Measurements from ENCODE around the gene MAP2K5.

The MAP2K5 gene

GRCh38 chr15:67827562-67828277 is 285.2 kb downstream of the MAP2K5 start:
- DNase-seq: no peak

GRCh38 chr15:67828278-67828968 is 285.9 kb downstream of the MAP2K5 start:
- no peak for DNase-seq

- no peak for DNase-seq
These were observed 286.6 kb downstream of the MAP2K5 start for GRCh38 chr15:67828969-67829646.

GRCh38 chr15:67829647-67830504 is 287.4 kb downstream of the MAP2K5 start:
- no peak for DNase-seq

- DNase-seq: no peak
These were observed 288.9 kb downstream of the MAP2K5 start for GRCh38 chr15:67831363-67831762.

- no peak for DNase-seq
These were observed 289.6 kb downstream of the MAP2K5 start for GRCh38 chr15:67832031-67832551.

- no peak for DNase-seq
These were observed 290.6 kb downstream of the MAP2K5 start for GRCh38 chr15:67832897-67833709.

GRCh38 chr15:67833710-67834511 is 291.4 kb downstream of the MAP2K5 start:
- no peak for DNase-seq

GRCh38 chr15:67834581-67835296 is 292.2 kb downstream of the MAP2K5 start:
- DNase-seq: no peak

- DNase-seq: no peak
These were observed 293.0 kb downstream of the MAP2K5 start for GRCh38 chr15:67835297-67836133.

- DNase-seq: no peak
These were observed 293.6 kb downstream of the MAP2K5 start for GRCh38 chr15:67836134-67836455.

GRCh38 chr15:67836477-67836876 is 294.0 kb downstream of the MAP2K5 start:
- peak; percentile 24 for DNase-seq

- no peak for DNase-seq
These were observed 294.5 kb downstream of the MAP2K5 start for GRCh38 chr15:67836955-67837354.

- peak; percentile 67 for DNase-seq
These were observed 296.4 kb downstream of the MAP2K5 start for GRCh38 chr15:67838789-67839332.

- DNase-seq: peak; percentile 42
These were observed 297.0 kb downstream of the MAP2K5 start for GRCh38 chr15:67839499-67839928.

- peak; percentile 89 for DNase-seq
These were observed 297.6 kb downstream of the MAP2K5 start, which contains the start of gene RNU6-1 for GRCh38 chr15:67839929-67840748. Gene RNU6-1, minus strand, starts transcription at chr15:67840045.

GRCh38 chr15:67840749-67841512 is 298.4 kb downstream of the MAP2K5 start:
- peak; percentile 61 for DNase-seq

GRCh38 chr15:67841513-67841762 is 298.9 kb downstream of the MAP2K5 start:
- DNase-seq: no peak

All from NCI-H345 (cell line).